Measurements from ENCODE around the gene EIF2B4. TPM values are rescaled to one million over a fixed set of nuclear protein-coding genes. Genes with fewer than 3 reads are reported as not detected.

EIF2B4 gene
- total RNA-seq: 42.2 to 49.0 TPM (median 47.1 TPM) in 3 replicates

DNA sequence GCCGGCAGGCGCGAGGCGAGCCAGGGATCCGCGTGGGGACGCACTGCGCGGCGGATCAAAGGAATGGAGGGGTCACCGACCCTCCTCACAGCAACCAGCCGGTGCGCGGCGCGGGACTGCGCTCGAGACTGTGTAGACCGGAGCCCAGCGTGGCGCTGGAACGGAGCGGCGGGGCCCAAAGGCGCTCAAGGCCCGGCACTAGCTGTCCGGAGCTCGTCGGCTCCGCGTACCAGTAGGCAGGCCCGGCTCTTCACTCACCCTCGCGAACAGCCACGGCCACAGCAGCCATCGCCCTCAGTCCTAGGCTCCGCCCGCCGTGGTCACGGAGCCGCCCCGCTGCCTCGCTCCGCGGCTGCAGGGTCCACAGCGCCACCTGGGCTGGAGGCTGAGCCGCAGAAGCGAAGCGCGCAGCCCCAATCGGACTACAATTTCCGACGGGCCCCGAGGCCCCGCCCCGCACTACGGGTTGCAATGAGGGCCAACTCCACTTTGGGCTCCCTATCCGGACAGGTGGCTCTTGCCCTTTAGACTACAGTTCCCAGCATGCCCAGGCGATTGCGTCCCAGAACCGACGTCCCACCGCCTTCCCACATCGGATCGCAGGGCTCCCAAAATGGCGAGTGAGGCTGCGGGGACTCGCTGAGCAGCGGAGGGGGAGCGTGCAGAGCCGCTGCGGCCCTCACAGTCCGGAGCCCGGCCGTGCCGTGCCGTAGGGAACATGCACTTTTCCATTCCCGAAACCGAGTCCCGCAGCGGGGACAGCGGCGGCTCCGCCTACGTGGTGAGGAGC lies at the start of gene EIF2B4, which contains the start of gene SNX17:
Gene EIF2B4 (minus strand): TSS at position 313 of the 790 bp plus-strand sequence. CDS start 24 bp downstream, at position 289.
Gene SNX17 (plus strand): TSS at position 591 of the 790 bp plus-strand sequence. CDS start 128 bp downstream, at position 719.
- no peaks in the 10 kb centered on the region for H3K27me3 Mint-ChIP-seq (ENCODE audit: low read depth)
- TF ChIP-seq, protein P1, sequence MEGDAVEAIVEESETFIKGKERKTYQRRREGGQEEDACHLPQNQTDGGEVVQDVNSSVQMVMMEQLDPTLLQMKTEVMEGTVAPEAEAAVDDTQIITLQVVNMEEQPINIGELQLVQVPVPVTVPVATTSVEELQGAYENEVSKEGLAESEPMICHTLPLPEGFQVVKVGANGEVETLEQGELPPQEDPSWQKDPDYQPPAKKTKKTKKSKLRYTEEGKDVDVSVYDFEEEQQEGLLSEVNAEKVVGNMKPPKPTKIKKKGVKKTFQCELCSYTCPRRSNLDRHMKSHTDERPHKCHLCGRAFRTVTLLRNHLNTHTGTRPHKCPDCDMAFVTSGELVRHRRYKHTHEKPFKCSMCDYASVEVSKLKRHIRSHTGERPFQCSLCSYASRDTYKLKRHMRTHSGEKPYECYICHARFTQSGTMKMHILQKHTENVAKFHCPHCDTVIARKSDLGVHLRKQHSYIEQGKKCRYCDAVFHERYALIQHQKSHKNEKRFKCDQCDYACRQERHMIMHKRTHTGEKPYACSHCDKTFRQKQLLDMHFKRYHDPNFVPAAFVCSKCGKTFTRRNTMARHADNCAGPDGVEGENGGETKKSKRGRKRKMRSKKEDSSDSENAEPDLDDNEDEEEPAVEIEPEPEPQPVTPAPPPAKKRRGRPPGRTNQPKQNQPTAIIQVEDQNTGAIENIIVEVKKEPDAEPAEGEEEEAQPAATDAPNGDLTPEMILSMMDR (IDR thresholded peaks at IDR 0.05; ENCODE audit: unreplicated experiment): peak; percentile 33
- DNase-seq (ENCODE audit: low spot score in 2 of 2, unreplicated experiment in 2 of 2): peak; percentile 94 to 98
- H3K9me3 Mint-ChIP-seq: no peaks in the 10 kb centered on the region
- peak within 1 kb of the TSS; percentile 99 for H3K4me3 Mint-ChIP-seq
- peak within 1 kb of the TSS; percentile 99 for H3K27ac Mint-ChIP-seq
- H3K36me3 Mint-ChIP-seq: peaks cover 27% of the 10 kb centered on the region
- peaks cover 25% of the 10 kb centered on the region for H3K4me1 Mint-ChIP-seq

DNA sequence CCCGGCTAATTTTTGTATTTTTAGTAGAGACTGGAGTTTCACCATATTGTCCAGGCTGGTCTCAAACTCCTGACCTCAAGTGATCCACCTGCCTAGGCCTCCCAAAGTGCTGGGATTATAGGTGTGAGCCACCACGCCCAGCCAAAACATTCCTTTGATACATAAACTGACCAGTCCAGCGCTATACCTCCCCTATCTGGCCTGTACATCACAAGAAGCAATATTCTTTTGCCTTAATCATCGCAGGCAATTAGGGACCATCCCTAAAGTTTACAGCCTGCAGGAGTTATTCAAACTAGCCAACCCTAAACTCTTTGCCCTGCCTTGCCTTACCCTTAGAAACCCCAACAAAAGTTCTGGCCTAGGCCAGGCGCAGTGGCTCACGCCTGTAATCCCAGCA lies 46.0 kb upstream of the EIF2B4 start:
- TF ChIP-seq, protein P1 (IDR thresholded peaks at IDR 0.05; ENCODE audit: unreplicated experiment): no peak
- no peaks in the 10 kb centered on the region for H3K9me3 Mint-ChIP-seq
- H3K4me3 Mint-ChIP-seq: no peak overlapping the region
- H3K36me3 Mint-ChIP-seq: no peaks in the 10 kb centered on the region
- DNase-seq (ENCODE audit: low spot score in 2 of 2, unreplicated experiment in 2 of 2): no peak
- no peaks in the 10 kb centered on the region for H3K27me3 Mint-ChIP-seq (ENCODE audit: low read depth)
- no peaks in the 10 kb centered on the region for H3K4me1 Mint-ChIP-seq
- H3K27ac Mint-ChIP-seq: no peak overlapping the region

DNA sequence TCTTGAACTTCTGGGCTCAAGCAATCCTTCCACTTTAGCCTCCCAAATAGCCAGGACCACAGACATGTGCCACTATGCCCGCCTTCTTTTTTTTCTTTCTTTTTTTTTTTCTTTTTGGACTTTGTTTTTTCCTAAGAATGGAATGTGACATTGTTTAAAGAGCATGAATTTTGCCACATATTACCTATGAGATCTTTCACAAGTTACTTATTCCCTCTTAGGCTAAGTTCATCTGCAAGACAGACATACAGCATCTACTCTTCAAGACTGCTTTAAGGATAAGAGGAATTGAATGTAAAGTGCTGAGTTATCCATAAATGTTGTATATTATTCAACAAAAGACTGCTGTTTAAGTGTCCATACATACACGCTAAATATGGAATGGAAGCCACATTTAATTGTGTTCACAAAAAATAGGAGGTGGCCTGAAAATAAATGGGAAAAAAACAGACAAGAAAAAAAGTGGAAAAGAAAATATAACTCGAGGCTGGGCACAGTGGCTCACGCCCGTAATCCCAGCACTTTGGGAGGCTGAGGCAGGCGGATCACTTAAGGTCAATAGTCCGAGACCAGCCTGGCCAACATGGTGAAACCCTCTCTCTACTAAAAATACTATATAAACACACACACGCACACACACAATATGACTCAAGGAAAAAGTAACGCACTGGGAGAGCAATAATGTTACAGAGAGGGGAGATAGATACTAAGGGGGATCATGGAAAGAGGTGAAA lies 42.4 kb upstream of the EIF2B4 start:
- Mint-ChIP-seq H3K27ac (no peak overlapping the region), H3K36me3 (no peaks in the 10 kb centered on the region)
- TF ChIP-seq, protein P1 (IDR thresholded peaks at IDR 0.05; ENCODE audit: unreplicated experiment): no peak

DNA sequence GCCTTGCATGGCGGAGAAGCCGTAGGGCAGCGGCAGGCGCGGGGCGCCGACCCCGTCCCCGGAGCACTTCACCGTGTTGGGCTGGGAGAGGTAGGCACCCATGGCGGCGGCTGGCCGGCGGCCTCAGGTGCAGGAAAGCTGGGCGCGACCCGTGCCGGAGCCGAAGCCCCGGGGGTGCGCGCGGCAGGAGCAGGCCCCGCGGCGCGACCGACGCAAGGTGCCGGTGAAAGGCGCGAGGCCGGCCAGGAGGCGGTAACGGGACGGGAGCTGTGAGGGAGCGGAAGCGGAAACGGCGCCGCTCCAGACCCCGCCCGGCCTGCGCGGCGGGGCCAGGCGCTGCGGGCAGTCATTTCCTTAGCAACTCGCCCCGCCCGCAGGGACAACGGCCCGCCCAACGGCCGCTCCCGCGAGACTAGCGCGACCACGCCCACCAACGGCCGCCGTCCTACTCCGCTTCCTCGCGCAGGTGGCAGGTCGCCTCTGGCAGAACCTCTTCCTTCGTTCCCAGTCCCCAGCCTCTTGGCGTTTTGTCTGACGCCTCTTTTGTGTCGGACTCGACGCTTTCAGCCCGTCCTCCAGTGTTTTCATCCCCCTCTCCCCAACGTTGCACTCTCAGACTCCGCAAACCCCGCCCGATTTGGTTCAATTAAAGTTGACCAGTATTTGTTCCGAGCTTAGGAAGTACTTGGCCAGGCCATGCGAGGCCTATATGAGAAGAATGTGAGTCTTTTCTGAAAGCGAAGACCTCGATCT lies 39.4 kb upstream of the EIF2B4 start, which contains the start of gene PPM1G:
Gene PPM1G (minus strand): TSS at position 271 of the 753 bp plus-strand sequence. CDS start 169 bp downstream, at position 102.
- TF ChIP-seq, protein P1 (IDR thresholded peaks at IDR 0.05; ENCODE audit: unreplicated experiment): no peak
- Mint-ChIP-seq H3K9me3 (no peaks in the 10 kb centered on the region), H3K27ac (peak within 1 kb of the TSS; percentile 95), H3K4me1 (peaks cover 19% of the 10 kb centered on the region), H3K36me3 (peaks cover 5% of the 10 kb centered on the region), H3K27me3 (ENCODE audit: low read depth) (no peaks in the 10 kb centered on the region), H3K4me3 (peak within 1 kb of the TSS; percentile 80)
- DNase-seq (ENCODE audit: low spot score in 2 of 2, unreplicated experiment in 2 of 2): peak; percentile 95 to 98

More for the DNA sequence above, 42.4 kb upstream of the EIF2B4 start:
- Mint-ChIP-seq H3K4me3 (no peak overlapping the region), H3K9me3 (no peaks in the 10 kb centered on the region), H3K4me1 (peaks cover 15% of the 10 kb centered on the region), H3K27me3 (ENCODE audit: low read depth) (no peaks in the 10 kb centered on the region)
- no peak for DNase-seq (ENCODE audit: low spot score in 2 of 2, unreplicated experiment in 2 of 2)

DNA sequence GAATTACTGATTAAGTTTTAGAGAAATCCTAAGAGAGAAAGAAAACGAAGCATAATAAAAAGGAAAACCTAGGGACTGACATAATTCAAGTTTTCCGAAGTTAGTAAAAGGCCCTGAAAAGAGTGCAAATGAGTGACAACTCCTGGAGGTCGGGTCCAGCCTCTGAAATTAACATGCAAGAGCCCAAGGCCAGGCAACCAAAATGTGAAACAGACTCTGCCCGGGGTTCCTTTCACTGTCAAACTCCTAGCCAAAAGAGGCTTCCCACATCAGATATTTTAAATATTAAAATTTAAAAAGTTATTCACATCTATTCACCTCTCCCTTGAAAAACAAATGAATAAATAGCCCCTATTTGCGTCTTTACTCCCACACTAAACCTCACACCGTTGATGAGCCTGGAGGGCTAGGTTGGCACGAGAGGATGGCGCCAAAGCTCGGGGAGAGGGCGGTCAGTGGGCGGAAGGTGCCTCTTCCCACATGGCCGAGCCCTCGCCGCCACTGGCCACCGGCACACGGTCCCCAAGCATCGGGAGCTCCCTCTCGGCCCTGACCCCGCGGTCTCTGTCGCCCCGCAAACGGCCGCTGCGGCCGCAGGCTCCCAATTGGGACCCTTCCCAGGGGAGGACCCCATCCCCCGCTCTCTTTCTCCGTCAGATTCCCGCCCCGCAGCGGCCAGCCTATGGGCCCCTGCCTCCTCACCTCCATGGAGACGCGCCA lies 38.6 kb upstream of the EIF2B4 start:
- peak overlapping the region; percentile 95 for H3K27ac Mint-ChIP-seq
- no peaks in the 10 kb centered on the region for H3K9me3 Mint-ChIP-seq
- H3K4me1 Mint-ChIP-seq: peaks cover 19% of the 10 kb centered on the region
- no peak for DNase-seq (ENCODE audit: low spot score in 2 of 2, unreplicated experiment in 2 of 2)
- TF ChIP-seq, protein P1 (IDR thresholded peaks at IDR 0.05; ENCODE audit: unreplicated experiment): no peak
- H3K36me3 Mint-ChIP-seq: peaks cover 5% of the 10 kb centered on the region
- H3K4me3 Mint-ChIP-seq: peak overlapping the region; percentile 80
- H3K27me3 Mint-ChIP-seq (ENCODE audit: low read depth): no peaks in the 10 kb centered on the region
